Measurements from ENCODE around the gene PCBD2.

DNA sequence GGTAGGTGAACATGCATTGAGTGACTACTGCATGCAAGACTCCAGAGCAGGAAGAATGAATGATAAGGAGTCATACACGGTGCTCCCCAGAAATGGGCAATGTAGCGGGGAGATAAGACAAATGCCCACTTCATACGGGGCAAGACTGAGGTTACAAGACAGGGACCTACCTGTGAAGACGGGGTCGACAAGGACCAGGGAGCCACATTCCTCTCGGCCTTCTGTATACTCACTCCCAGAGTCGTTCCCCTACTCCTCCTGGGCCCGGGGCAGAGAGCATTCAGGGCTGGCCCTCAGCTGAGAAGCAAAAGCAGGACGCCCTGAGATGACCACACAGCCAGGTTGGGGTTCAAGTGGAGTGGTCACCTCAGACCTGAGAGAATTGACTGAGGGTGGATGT is 102.4 kb downstream of the PCBD2 start:
- no peak for TF ChIP-seq POLR2A (IDR thresholded peaks at IDR 0.05)
- TF ChIP-seq, protein P1, sequence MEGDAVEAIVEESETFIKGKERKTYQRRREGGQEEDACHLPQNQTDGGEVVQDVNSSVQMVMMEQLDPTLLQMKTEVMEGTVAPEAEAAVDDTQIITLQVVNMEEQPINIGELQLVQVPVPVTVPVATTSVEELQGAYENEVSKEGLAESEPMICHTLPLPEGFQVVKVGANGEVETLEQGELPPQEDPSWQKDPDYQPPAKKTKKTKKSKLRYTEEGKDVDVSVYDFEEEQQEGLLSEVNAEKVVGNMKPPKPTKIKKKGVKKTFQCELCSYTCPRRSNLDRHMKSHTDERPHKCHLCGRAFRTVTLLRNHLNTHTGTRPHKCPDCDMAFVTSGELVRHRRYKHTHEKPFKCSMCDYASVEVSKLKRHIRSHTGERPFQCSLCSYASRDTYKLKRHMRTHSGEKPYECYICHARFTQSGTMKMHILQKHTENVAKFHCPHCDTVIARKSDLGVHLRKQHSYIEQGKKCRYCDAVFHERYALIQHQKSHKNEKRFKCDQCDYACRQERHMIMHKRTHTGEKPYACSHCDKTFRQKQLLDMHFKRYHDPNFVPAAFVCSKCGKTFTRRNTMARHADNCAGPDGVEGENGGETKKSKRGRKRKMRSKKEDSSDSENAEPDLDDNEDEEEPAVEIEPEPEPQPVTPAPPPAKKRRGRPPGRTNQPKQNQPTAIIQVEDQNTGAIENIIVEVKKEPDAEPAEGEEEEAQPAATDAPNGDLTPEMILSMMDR (IDR thresholded peaks at IDR 0.05): no peak
